Progenitor cell of endocrine pancreas (in vitro differentiated cells): ENCODE data around the gene PCDHB3. TPM values are rescaled to one million over a fixed set of nuclear protein-coding genes. Genes with fewer than 3 reads are reported as not detected.
A peak's percentile ranks its signal among the peaks of the same experiment; 100 is the strongest.

Source experiments
- DNase-seq: peaks from one replicate; pipeline ENCODE4 v3.0.0; 2021; ENCODE audit warnings: low spot score; ENCODE audit not compliant: unreplicated experiment
- H3K27ac Mint-ChIP-seq: 2 replicates; pipeline ENCODE4 v1.8.0; 2021; ENCODE audit warnings: mild to moderate bottlenecking, moderate library complexity, mixed read lengths
- H3K27me3 Mint-ChIP-seq: 2 replicates; pipeline ENCODE4 v1.8.0; 2021; ENCODE audit warnings: mixed read lengths
- H3K36me3 Mint-ChIP-seq: 2 replicates; pipeline ENCODE4 v1.8.0; 2022; ENCODE audit warnings: mixed read lengths; ENCODE audit not compliant: insufficient read depth
- H3K4me1 Mint-ChIP-seq: 2 replicates; pipeline ENCODE4 v1.8.0; 2021; ENCODE audit warnings: low read depth, mixed read lengths
- H3K4me3 Mint-ChIP-seq: 2 replicates; pipeline ENCODE4 v1.8.0; 2021; ENCODE audit warnings: low read depth, mild to moderate bottlenecking, moderate library complexity, mixed read lengths
- H3K9me3 Mint-ChIP-seq: 2 replicates; pipeline ENCODE4 v1.8.0; 2021; ENCODE audit warnings: low read depth, mixed read lengths
- long read RNA-seq: library from polyadenylated mRNA; unstranded; transcript quantifications from one replicate; pipeline ENCODE4 v2.0.0, GENCODE V29; 2020
- total RNA-seq: library from RNA; stranded (reverse); gene quantifications from 2 replicates; pipeline ENCODE4 v1.2.1, GENCODE V29; 2021
- TF ChIP-seq, protein P1 (sequence below): fragments of 200-600 bp; sonication (generic); IDR thresholded peaks from one replicate; pipeline ENCODE4 v1.5.0; 2021; ENCODE audit warnings: antibody characterized with exemption, mild to moderate bottlenecking; ENCODE audit not compliant: unreplicated experiment

Gene PCDHB3
- 9.1 and 9.4 TPM in 2 replicates for total RNA-seq
- long read RNA-seq: 0 reads

DNA sequence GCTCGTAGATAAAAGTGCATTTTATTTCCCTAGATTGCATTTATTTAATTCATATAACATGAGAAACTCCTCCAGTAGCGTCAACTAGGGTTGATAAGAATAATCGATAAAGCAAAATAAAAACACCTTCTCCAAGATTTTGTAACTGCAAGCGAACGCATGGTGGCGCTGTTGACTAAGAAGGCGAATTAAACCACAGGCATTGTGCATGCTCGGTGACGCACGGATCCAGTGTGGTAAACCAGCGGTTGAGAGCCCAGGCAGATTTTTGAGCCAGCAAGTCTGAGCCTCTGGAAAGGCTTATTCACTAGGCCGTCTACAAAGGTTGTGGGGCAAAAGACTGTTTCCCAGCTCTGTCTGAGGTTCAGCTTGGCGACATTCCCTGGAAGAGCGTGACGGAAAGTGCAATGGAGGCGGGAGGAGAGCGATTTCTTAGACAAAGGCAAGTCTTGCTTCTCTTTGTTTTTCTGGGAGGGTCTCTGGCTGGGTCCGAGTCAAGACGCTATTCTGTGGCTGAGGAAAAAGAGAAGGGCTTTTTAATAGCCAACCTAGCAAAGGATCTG is at the start of gene PCDHB3:
PCDHB3 (plus strand) TSS at position 231 of the 563 bp plus-strand sequence; CDS start at position 408, 177 bp downstream.
- no peaks in the 10 kb centered on the region for H3K27me3 Mint-ChIP-seq
- TF ChIP-seq, protein P1, sequence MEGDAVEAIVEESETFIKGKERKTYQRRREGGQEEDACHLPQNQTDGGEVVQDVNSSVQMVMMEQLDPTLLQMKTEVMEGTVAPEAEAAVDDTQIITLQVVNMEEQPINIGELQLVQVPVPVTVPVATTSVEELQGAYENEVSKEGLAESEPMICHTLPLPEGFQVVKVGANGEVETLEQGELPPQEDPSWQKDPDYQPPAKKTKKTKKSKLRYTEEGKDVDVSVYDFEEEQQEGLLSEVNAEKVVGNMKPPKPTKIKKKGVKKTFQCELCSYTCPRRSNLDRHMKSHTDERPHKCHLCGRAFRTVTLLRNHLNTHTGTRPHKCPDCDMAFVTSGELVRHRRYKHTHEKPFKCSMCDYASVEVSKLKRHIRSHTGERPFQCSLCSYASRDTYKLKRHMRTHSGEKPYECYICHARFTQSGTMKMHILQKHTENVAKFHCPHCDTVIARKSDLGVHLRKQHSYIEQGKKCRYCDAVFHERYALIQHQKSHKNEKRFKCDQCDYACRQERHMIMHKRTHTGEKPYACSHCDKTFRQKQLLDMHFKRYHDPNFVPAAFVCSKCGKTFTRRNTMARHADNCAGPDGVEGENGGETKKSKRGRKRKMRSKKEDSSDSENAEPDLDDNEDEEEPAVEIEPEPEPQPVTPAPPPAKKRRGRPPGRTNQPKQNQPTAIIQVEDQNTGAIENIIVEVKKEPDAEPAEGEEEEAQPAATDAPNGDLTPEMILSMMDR: no peak
- peak within 1 kb of the TSS; percentile 91 for H3K27ac Mint-ChIP-seq
- DNase-seq: no peak
- H3K4me1 Mint-ChIP-seq: no peaks in the 10 kb centered on the region
- peak within 1 kb of the TSS; percentile 38 for H3K4me3 Mint-ChIP-seq
- peaks cover 67% of the 10 kb centered on the region for H3K36me3 Mint-ChIP-seq
- peaks cover 36% of the 10 kb centered on the region for H3K9me3 Mint-ChIP-seq

DNA sequence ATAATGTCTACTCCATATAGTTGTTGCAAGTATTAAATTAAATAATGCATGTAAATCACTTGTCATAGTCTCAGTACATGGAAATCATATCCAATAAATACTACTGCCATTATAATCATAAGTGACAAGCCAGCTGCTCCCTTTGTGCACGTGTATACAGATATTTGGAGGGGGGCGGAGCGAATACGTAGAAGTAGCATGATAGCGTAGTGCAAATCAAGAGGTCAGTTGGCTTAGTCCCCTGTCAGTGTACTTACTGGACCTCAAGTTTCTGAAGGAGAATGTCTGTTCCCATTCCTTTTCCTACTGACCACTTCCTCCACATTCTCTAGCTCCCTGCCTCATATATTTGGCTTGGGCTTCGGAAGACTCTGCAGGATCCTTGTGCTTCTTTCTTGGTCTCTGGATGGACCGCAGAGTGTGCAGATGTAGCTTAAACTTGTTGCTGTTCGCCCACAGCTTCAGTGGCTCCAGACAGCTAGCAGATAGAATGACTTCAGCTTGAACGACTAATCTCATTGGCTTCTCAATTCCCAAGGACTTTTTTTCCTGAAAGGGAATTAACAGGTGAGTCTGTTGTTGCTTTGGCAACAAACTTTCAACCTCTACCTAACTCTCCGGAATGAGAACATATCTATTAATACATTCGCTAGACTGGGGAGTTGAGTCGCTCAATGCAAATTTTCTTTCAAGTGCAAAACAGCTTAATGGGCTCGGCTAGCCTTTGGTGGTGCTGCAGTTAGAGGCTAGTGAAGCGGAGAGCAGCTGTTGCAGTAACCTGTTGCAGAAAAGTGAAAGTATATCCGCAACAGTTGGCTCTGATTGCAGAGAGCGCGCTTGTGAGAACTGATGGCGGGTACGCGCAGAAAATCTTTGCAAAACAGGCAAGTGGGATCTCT is 49.4 kb upstream of the PCDHB3 start, which contains the start of gene PCDHB1:
PCDHB1 (plus strand) TSS at position 753 of the 899 bp plus-strand sequence; CDS start at position 850, 97 bp downstream.
- peak within 1 kb of the TSS; percentile 83 for H3K4me3 Mint-ChIP-seq

DNA sequence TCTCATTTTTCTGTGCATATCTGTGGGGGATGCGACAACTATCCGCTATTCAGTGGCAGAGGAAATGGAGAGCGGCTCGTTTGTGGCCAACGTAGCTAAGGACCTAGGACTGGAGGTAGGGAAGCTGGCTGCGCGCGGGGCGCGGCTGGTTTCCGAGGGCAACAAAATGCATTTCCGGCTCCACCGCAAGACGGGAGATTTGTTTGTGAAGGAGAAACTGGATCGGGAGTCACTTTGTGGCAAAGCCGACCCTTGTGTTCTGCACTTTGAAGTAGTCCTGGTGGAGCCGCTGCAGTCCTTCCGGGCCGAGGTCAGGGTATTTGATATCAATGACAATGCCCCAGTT is 48.8 kb upstream of the PCDHB3 start:
- Mint-ChIP-seq H3K27me3 (peaks cover 37% of the 10 kb centered on the region), H3K36me3 (no peaks in the 10 kb centered on the region), H3K9me3 (no peaks in the 10 kb centered on the region), H3K4me3 (peak overlapping the region; percentile 83), H3K4me1 (peaks cover 5% of the 10 kb centered on the region), H3K27ac (no peak overlapping the region)
- no peak for DNase-seq
- TF ChIP-seq, protein P1: no peak

More for the DNA sequence above, 49.4 kb upstream of the PCDHB3 start, which contains the start of gene PCDHB1:
- DNase-seq: no peak
- H3K27me3 Mint-ChIP-seq: peaks cover 42% of the 10 kb centered on the region
- no peaks in the 10 kb centered on the region for H3K36me3 Mint-ChIP-seq
- peak within 1 kb of the TSS; percentile 19 for H3K27ac Mint-ChIP-seq
- no peaks in the 10 kb centered on the region for H3K9me3 Mint-ChIP-seq
- TF ChIP-seq, protein P1: no peak
- H3K4me1 Mint-ChIP-seq: peaks cover 5% of the 10 kb centered on the region

DNA sequence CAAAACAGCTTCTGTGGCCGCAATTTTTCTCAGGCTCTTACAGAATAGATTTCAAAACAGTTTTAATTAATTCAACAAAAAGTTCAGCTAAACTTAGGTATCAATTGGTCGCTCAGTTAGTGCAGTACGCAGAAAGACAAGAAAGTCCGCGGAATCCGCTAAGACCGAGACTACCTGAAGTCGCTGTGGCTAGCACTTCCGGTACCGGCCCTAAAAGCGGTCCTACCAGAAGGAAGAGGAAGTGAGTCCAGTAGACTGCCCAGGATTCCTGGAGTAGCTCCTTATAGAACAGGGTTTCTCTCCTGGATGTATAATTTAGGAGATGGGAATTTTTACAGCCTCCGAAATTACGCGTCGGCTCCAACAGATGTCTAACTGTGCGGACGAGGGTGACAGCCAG is 22.4 kb upstream of the PCDHB3 start:
- no peak for DNase-seq
- Mint-ChIP-seq H3K4me3 (no peak overlapping the region), H3K27me3 (peaks cover 9% of the 10 kb centered on the region), H3K9me3 (peaks cover 5% of the 10 kb centered on the region), H3K36me3 (no peaks in the 10 kb centered on the region), H3K4me1 (no peaks in the 10 kb centered on the region), H3K27ac (no peak overlapping the region)
- TF ChIP-seq, protein P1: no peak

DNA sequence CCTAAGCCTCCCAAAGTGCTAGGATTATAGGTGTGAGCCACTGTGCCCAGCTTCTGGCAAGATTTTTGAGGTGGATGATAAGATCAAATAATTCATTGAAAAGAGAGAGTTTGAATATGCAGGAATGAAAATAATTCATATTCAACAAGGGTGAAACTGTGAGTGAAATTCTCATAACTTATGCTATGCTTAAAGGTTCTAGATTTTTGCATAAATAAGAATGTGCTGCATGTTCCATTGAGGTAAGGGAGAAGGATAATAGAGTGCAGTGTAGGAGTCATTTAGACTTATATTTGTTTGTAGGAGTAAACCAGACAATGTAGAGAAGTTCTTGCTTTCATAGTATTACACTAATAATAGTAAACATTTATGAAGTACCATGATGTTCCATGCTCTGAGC is 18.0 kb upstream of the PCDHB3 start:
- Mint-ChIP-seq H3K9me3 (peaks cover 6% of the 10 kb centered on the region), H3K4me1 (no peaks in the 10 kb centered on the region), H3K27me3 (peaks cover 9% of the 10 kb centered on the region), H3K36me3 (peaks cover 7% of the 10 kb centered on the region), H3K27ac (no peak overlapping the region), H3K4me3 (no peak overlapping the region)
- TF ChIP-seq, protein P1: no peak
- DNase-seq: no peak
